Measurements from ENCODE around the gene MT1E.
"Not testable (repeated sequence)": the region's sequence is repeated elsewhere in the genome, so short reads cannot be mapped to it uniquely, and the experiment has no call there.

The MT1E gene

DNA sequence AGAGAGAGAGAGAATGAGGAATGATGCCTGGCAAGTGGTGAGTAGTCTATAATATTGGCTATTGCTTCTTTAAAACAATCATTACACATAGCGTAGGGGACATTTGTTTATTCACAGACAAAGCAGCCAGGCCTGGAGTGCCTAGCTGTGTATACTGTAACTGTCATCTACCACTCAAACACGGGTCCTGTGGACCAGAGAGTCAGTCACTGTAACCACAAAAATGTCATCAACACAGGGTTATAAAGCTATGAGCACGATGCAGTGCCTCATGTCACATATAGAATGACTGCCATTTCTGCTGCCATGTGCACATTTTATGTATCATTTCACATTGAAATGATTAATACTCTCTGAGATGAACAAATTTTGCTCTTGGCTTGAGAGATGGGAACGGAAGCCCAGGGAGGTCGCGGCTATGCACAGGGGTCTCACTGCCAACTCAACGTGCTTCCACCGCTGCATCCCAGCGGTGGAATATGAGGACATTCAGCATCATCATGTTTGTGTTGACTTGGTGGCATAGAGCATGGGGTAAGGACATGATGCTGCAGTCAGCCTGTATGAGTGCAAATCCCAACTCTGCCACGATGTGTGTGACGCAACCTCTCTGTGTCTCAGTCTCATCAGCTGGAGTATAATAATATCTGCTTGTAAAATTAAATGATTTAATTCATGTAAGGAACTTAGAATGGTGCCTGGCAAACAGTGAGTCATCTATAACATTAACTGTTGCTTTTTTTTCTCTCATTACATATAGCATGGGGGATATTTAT lies 47.4 kb downstream of the MT1E start:
- DNase-seq, result no peak

- no peak for DNase-seq
These were observed 48.3 kb downstream of the MT1E start for GRCh38 chr16:56673921-56674320.

DNA sequence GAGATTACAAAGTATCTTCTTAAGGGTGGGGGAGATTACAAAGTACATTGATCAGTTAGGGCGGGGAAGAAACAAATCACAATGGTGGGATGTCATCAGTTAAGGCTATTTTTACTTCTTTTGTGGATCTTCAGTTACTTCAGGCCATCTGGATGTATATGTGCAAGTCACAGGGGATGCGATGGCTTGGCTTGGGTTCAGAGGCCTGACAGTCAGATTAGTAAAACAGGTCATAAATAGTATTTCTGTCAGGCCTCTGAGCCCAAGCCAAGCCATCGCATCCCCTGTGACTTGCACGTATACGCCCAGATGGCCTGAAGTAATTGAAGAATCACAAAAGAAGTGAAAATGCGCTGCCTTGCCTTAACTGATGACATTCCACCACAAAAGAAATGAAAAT lies 49.0 kb downstream of the MT1E start:
- DNase-seq, result not testable (repeated sequence)

- no peak for DNase-seq
These were observed 50.2 kb downstream of the MT1E start for GRCh38 chr16:56675685-56676210.

All from cortex of kidney (tissue), 1 donor.